ENCODE results near the gene CCDC187.

DNA sequence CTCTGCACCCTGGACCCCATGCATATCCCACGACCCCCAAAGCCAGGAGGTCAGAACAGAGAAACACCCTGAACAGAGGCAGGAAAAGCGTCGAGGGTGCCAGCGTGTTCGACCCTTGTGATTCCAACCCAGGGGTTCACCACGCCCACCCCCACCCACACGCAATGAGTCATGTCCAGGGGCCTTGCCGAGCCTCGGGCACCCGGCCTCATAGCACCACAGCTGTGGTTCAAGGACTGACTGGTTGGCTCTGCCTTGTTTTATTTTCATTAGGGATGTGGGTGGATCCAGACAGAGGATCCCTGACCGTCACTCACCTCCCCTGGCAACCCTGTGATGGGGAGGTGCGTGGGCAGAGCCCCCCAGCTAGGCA, 48.7 kb downstream of the CCDC187 start:
- TF ChIP-seq CTCF (optimal IDR thresholded peaks at IDR 0.05 in 1 of 3, IDR thresholded peaks at IDR 0.05 in 1 of 3, conservative IDR thresholded peaks at IDR 0.05 in 1 of 3; ENCODE audit: extremely low read depth in 1 of 3, insufficient read depth in 2 of 3, low read length in 3 of 3) (no peak), EZH2 (IDR thresholded peaks at IDR 0.05; ENCODE audit: low read length) (no peak)
